NCI-H1930 (cell line): ENCODE measurements around the gene MYO1C.
A peak's percentile ranks its signal among the peaks of the same experiment; 100 is the strongest.
"Not testable (repeated sequence)": the region's sequence is repeated elsewhere in the genome, so short reads cannot be mapped to it uniquely, and the experiment has no call there.

Experiments used
- DNase-seq, 2 experiments: peaks; one replicate each; lab custom pipeline; 2025; lab: John Stamatoyannopoulos, UW

Gene MYO1C

DNA sequence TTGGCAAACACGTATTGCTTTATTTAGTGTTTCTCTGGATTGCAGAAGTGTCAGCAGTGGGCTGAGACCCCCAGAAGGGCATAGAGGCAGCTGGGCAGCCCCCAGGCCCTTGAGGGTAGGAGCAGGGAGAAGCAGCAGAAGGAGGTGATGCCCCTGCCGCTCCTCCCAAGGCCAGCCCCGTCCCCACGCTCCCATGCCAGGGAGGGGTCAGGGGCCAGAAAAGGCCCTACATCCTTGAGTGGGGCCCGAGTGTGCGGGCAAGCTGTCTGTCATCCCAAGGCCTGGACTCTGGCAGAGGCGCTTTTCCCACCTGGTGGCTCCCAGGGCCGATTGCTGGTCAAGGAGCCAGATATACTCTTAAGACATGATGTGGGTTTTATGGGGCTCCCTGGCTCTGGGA lies 28.3 kb downstream of the MYO1C start:
- no peak for DNase-seq

DNA sequence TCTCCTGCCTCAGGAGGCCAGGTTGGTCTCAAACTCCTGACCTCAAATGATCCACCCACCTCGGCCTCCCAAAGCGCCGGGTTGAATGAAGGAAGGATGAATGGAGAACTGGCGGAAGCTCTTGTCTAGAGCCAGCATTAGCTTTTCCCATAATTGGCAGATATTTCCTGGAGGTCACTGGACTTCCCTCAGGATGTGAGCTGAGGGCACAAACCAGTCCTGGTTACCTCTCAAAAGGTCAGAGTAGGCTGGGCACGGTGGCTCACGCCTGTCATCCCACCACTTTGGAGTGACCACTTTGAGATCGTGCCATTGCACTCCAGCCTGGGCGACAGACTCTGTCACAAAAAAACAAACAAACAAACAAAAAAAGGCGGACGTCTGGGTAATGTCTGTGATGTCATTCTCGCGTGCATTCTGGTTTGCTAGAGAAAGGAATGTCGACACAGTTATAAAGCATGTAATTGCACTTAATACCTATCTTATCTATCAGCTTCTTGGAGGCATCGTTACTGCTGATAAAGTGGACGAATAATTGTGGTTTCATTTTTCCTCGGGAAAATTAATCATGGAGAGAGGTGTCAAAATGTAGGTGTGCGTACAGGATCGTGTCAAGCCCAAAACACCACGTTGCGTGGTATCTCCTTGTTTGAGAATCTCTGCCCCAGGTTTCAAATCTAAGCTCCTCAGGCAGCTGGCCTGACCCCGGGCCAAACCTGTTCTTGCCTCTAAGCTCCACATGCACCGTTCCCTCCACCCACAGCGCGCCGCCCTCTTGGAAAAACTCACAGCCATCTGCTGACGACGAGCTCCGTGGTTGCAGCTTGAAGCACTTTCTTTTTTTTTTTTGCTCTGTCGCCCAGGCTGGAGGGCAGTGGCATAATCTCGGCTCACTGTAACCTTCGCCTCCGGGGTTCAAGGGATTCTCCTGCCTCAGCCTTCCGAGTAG lies 30.0 kb downstream of the MYO1C start:
- no peak for DNase-seq

DNA sequence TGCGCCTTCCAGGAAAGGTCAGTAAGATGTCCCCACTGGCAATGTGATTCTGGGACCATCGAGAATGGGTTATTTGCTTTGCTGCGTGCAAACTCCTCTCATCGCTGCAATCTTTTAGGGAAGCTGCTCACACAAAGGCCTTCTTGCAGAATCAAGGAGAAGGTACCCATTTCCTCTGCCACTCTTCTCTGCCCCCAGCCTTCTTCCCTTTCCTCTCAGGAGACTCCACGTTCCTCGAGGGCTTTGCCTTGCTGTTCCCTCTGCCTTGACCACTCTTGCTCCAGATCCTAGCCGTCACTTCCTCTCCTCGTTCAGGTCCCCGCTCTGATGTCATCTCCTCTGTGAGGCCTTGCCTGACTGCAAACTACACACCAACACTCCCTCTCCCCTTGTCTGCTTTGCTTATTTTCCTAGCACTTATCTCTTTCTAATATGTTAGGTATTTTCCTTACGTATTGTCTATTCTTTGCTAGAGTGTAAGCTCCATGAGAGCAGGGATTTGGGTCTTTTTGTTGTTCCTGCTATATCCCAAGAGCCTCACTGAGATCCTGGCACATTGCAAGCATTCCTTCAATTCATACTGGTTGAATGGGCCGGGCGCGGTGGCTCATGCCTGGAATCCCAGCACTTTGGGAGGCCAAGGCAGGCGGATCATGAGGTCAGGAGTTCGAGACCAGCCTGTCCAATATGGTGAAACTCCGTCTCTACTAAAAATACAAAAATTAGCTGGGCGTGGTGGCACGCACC lies 31.1 kb downstream of the MYO1C start:
- DNase-seq: no peak

DNA sequence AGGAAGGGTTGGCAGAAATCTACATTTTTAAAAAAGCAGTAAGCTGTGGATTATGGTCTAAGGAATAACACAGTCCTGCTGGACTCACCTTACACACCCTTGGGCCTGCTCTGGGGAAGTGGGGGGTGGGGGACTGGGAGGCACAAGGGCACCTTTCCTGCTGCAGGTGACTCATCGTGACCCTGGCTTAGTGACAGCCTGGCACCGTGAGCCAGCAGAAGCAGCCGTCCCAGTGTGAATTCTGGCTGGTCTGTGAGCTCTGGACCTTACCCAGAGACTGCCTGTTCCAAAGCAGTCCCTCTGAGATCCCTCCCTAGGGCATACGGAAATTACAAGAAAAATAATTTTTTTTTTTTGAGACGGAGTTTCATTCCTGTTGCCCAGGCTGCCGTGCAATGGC lies 32.3 kb downstream of the MYO1C start:
- DNase-seq: no peak

DNA sequence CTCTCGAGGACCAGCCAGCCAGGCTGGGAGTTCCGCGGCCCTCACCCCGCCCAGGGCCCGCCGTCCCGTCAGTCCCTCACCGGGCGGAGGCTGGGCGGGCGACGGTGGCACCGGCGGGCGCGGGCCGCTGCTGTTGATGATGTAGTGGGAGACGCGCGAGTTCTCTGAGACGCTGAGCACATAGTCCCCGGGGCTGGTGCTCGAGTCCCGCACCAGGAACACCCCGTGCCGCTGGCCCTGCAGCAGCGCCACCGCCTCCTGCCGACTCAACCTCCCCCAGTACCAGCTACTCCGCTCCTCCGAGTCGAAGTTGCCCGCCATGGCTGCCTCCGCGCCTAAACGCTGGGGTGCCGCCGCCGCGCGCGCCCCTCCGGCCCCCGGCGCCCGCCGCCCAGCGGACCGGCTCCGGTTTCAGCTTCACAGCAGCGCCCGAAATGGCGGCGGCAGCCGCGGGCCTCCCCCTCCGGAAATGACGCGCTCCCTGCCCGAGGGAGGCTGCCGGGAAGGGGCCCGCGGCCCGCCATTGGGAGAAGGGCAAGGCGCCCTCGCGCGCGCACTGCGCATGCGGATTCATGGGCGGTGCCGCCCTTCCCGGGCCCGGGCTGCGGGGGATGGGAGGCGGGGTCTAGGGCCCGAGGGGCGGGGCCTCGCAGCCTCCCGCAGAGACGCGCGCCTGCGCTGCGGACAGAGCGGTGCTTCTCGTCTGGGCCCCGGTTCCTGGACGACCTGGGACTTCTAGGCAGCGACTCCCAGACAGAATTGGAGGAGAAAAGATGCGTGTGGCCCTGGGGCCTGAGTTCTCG lies 36.5 kb downstream of the MYO1C start, which contains the start of gene CRK:
CRK (minus strand) TSS at position 436 of the 803 bp plus-strand sequence; CDS start at position 321, 115 bp downstream.
- peak; percentile 93 to 97 for DNase-seq

DNA sequence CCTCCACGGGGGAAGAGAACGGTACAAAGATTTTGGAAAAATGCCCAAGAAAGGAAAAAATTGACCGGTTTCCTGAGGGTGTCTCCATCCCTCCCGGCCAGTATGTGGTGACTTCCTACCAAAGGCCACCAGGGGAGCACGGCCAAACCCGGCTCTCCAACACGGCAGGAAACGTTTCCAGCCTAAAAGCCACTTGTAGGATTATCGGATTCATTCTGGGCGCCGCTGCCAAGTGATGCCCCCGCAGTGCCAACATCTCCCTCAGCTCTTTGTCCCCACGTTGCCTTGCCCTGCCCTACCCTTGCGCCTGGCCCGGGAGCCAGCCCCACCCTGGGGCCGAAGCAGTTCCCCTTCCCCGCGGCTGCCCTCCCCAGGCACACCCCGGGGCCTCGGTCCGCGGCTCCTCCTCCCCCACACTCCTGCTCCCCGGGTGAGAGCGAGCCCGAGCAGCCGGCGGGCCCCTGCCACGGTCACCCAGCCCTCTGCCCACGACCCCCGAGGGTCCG lies 37.1 kb downstream of the MYO1C start:
- peak; percentile 10 to 12 for DNase-seq

DNA sequence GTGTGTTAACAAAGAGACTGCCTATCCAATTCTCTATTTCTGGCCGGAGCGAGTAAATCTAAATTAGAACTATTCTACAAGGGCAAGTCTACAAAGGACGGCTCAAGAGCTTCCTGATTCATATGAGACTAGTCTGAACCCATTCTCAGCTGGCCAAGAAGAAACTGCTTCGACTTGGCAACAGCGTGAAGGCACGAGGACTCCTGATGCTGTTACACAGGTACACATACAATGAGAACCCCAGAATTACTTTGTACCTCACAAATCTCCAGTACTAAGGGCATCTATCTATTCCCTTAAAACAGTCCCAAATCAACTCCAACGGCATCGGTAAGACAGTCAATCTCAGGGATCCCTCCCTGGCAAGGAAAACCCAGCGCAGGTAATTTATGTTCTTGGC lies 37.9 kb downstream of the MYO1C start:
- DNase-seq: no peak

DNA sequence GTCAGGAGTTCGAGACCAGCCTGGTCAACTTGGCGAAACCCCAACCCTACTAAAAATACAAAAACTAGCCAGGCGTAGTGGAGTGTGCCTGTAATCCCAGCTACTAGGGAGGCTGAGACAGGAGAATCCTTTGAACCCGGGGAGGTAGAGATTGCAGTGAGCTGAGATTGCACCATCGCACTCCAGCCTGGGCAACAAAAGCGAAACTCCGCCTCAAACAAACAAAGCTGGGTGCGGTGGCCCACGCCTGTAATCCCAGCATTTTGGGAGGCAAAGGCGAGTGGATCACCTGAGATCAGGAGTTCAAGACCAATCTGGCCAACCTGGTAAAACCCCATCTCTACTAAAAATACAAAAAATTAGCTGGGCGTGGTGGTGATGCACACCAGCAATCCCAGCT lies 38.8 kb downstream of the MYO1C start:
- DNase-seq: not testable (repeated sequence)

DNA sequence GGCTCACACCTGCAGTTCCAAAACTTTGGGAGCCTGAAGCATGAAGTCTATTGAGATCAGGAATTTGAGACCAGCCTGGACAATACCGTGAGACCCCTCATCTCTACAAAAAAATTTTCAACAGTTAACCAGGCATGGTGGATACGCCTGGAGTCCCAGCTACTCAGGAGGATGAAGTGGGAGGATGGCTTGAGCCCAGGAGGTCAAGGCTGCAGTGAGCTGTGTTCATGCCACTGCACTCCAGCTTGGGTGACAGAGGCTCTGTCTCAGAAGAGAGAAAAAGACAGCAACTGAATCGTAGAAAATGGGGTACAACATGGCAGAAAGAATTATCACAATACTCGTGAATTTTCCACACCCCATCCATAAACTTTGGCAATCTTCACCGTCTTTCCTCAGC lies 39.6 kb downstream of the MYO1C start:
- DNase-seq: no peak

DNA sequence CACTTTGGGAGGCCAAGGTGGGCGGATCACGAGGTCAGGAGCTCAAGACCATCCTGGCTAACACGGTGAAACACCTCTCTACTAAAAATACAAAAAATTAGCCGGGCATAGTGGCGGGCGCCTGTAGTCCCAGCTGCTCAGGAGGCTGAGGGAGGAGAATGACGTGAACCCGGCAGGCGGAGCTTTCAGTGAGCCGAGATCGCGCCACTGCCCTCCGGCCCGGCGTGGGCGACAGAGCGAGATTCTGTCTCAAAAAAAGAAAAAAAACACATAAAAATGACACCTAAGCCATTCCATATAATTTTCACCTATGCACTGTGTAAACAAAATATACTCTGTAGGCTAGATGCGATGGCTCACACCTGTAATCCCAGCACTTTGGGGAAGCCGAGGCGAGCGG lies 42.2 kb downstream of the MYO1C start:
- not testable (repeated sequence) for DNase-seq

DNA sequence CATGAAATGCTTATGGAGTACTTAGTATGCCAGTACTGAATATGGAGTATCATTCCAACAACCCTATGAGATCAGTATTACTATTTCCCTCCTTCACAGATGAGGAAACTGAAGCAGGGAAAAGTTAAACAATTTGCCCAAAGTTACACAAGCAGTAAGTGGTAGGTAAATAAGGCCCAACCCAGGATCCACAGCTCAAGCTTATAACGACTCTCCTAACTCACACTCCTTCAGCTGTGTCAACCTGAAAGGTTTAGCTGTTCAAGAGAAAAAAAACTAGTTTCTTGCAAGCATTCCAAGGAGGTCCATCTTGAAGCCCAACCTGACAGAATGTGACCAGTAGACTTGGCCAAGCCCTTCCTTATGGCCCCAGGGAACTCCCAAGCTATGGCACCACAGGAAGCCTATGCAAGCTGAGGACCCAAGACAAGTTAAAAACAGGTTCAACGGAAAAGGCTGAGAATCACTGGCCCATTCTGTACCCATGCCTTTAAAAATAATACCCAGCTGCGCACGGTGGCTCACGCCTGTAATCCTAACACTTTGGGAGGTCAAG lies 43.0 kb downstream of the MYO1C start:
- no peak for DNase-seq

DNA sequence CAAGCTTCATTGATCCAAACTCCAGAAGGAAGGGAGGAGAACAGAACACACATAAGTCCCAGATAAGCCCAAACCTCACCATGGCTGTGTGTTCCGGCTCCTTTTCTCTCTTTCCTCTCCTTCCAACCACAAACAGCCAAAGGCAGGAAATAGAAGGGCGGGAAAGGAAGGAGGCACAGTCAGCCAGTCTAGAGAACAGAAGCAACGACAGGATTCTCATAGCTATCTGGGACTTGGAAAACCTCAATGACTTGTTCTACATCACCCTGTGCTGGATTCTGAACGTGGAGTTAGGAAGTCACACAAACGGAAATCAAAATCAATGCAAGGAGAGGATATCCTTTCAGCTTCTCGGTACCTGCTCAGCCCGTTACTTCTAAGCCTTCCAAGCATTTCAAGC lies 45.4 kb downstream of the MYO1C start:
- no peak for DNase-seq

DNA sequence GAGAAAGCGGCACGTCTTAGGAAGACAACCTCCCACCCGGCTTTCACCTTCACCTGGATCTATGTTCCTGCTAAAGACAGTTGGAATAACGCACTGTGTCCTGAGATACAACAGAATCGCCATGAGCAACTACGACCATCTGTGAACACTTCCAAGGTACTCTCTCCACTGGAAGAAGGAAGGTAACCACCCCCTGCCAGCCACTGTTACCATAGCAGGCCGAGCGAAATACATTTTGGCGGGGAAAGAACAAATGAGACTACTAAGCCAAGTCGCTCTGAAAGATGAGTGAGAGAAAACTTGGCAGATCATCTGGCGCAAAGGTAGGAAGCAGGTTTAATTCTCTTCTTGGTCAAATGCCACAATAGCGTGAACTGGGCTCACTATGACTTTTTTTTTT lies 46.3 kb downstream of the MYO1C start:
- no peak for DNase-seq

DNA sequence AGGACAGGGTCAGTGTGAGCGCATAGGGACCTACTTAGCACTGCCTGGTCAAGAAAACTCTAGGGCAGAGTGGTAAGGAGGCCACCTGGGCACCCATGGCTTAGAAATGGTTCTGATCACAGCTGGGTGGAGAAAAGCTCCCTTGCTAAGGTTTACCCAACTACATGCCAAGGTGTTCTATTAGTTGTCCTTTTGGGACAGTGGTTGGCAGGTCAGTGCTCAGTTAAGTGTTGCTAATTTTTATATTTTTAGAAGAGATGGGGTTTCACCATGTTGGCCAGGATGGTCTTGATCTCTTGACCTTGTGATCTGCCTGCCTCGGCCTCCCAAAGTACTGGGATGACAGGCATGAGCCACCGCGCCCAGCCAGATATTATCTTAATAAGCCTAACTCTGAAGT lies 46.8 kb downstream of the MYO1C start:
- DNase-seq: not testable (repeated sequence)

DNA sequence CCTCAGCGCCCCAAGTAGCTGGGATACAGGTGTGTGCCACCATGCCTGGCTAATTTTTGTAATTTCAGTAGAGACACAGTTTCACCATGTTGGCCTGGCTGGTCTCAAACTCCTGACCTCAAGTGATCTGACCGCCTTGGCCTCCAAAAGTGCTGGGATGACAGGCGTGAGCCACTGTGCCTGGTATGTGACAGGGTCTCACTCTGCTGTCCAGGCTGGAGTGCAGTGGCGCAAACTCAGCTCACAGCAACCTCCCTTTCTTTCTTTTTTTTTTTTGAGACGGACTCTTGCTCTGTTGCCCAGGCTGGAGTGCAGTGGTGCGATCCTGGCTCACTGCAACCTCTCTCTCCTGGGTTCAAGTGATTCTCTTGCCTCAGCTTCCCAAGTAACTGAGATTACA lies 49.8 kb downstream of the MYO1C start:
- DNase-seq: not testable (repeated sequence)

DNA sequence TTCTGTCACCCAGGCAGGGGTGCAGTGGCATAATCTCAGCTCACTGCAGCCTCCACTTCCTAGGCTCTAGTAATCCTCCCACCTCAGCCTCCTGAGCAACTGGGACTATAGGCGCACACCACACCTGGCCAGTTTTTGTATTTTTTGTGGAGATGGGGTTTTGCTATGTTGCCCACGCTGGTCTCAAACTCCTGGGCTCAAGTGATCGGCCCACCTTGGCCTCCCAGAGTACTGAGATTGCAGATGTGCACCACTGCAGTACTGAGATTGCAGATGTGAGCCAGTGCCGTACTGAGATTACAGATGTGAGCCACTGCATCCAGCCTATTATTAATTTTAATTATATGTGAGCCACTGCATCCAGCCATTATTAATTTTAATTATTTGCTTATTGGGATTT lies 50.3 kb downstream of the MYO1C start:
- no peak for DNase-seq

DNA sequence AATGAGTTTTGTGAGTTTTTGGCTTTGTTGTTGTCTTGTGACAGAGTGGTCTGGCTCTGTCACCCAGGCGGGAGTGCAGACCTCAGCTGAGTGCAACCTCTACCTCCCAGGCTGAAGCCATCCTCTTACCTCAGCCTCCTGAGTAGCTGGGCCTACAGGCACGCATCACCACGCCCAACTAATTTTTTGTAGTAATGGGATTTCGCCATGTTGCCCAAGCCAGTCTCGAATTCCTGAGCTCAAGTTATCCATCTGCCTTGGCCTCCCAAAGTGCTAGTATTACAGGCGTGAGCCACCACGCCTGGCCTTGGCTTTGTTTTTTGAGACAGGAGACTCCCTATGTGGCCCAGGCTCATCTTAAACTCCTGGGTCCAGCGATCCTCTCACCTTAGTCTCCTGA lies 51.6 kb downstream of the MYO1C start:
- DNase-seq: no peak

DNA sequence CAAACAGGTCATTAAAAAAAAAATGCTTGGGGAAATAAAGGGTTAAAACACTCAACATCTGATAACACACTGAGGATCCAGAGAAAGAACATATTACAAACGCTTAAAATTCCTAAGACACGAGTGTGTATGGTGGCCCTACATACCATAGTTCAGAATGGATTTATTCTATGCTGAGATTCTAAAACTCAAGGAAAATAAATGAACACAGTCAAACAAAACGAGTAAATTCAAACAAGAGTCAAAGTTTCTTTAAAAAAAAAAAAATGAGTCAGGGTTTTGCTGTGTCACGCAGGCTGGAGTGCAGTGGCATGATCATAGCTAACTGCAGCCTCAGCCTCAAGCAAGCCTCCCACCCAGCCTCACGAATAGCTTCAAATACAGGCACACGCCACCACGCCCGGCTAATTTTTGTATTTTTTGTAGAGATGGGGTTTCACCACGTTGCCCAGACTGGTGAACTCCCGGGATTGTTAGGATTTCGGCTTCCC lies 53.8 kb downstream of the MYO1C start:
- DNase-seq: no peak

DNA sequence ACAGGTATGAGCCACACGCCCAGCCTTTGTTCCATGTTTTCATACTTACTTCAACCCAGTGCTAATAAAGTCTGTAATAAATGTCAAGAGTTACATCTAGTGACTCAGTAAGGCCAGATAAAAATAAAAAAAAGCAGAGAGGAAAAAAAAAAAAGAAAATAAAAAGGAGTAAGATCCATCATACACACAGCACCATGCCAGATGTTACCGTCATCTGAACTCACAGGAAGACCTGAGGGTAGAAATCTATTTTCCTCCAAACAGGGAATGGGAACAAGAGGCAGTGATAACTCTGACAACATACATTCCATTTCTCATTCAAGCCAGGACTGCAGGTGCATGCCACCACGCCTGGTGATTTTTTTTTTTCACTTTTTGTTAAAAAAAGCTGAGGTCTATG lies 57.2 kb downstream of the MYO1C start:
- DNase-seq: no peak

DNA sequence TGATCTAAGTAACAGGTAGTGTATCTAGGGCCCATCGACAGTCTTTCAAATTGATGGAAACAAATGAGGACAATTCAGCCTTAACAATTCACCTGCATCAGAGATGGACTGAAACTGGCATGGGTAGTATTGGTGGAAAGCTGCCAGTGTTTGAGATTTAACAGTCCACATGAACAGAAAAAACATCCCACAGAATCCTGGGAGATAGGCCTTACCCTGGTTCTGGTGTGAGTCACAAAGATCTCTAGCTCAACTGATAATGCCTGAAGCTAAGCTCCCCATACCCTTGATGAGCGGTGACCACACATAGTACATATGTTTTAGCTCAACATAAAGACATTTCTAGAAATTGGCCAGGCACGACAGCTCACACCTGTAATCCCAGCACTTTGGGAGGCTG lies 58.3 kb downstream of the MYO1C start:
- DNase-seq: no peak

DNA sequence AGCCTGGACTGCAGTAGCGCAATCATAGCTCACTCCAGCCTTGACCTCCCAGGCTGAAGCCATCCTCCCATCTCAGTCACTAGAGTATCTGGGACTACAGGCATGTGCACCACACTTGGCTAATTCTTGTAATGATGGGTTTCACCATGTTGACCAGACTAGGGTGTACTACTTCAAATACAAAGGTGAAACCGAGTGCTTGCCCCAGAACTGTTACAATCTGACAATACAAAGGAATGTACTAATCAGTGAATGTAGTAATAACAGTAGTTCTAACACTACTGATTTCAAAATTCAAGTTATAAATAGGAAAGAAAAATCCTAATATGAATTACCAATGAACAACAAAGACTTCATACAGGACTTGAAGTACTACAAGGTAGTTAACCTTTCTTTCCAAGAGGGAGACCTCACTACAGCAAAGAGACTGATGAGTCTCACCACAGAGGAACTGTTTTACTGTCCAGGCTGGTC lies 60.8 kb downstream of the MYO1C start:
- no peak for DNase-seq
